Upper lobe of left lung (tissue), 6 donors: ENCODE data around the gene KCND2. TPM values are rescaled to one million over a fixed set of nuclear protein-coding genes. Genes with fewer than 3 reads are reported as not detected.

Experiments
- ATAC-seq, 2 donors: fragments of 200-7000 bp; cut with Tn5 transposase; one replicate each; pipeline ENCODE4 v1.9.1; 2022; ENCODE audit warnings: mild to moderate bottlenecking in 2 of 2, moderate library complexity in 2 of 2; ENCODE audit not compliant: low FRiP score in 2 of 2
- DNase-seq, 2 donors: peaks; one replicate each; pipeline ENCODE4 v3.0.0-alpha.2; 2019 to 2020
- H3K27ac ChIP-seq, 4 donors: fragments of 200-600 bp; sonication (generic); one replicate each; pipeline ENCODE4 v1.5.1; 2016 to 2019
- H3K27me3 ChIP-seq, 4 donors: fragments of 200-600 bp; sonication (generic); one replicate each; pipeline ENCODE4 v1.5.1; 2017 to 2019
- H3K36me3 ChIP-seq, 4 donors: fragments of 200-600 bp; sonication (generic); one replicate each; pipeline ENCODE4 v1.5.1; 2016 to 2019
- H3K4me1 ChIP-seq, 4 donors: fragments of 200-600 bp; sonication (generic); one replicate each; pipeline ENCODE4 v1.5.1; 2018 to 2019
- H3K4me3 ChIP-seq, 4 donors: fragments of 200-600 bp; sonication (generic); one replicate each; pipeline ENCODE4 v1.5.1; 2017 to 2019; ENCODE audit warnings: mild to moderate bottlenecking in 2 of 4, moderate library complexity in 1 of 4
- H3K9me3 ChIP-seq, 4 donors: fragments of 200-600 bp; sonication (generic); one replicate each; pipeline ENCODE4 v1.5.1; 2018 to 2019
- CTCF ChIP-seq, 6 experiments: fragments of 450-650 bp in 4 of 6; fragments of 200-600 bp in 2 of 6; sonication (generic) in 2 of 6; IDR thresholded peaks; one replicate each; pipeline ENCODE4 v1.5.1; 2016 to 2019; ENCODE audit warnings: antibody characterized with exemption in 6 of 6
- EP300 ChIP-seq, 4 donors: sonication (generic); formaldehyde crosslinking; IDR thresholded peaks; one replicate each; pipeline ENCODE4 v1.5.1; 2017; ENCODE audit warnings: antibody characterized with exemption in 4 of 4, control low read depth in 2 of 4
- POLR2A ChIP-seq, 4 donors: fragments of 450-650 bp; IDR thresholded peaks; one replicate each; pipeline ENCODE4 v1.5.1; 2016 to 2017; ENCODE audit warnings: antibody characterized with exemption in 4 of 4, mild to moderate bottlenecking in 2 of 4
- POLR2AphosphoS5 ChIP-seq, 2 donors: sonication (generic); formaldehyde crosslinking; IDR thresholded peaks; one replicate each; pipeline ENCODE4 v1.5.1; 2017; ENCODE audit warnings: antibody characterized with exemption in 2 of 2
- WGBS, 2 donors: methylation state at CpG; one replicate each; pipeline ENCODE4 v1.1.5; 2017 to 2018; 5-methylcytosine and 5-hydroxymethylcytosine counted together
- total RNA-seq, 6 donors: library from RNA; depleted of rRNA in 4 of 6; stranded (reverse); fragments of >200 nt in 4 of 6; gene quantifications; one replicate each; pipeline versions ENCODE4 v1.1.0 to v1.2.1, GENCODE V29; 2016 to 2021
- donor health status: DM: no; HTN: no; CAD: no; lungs with moderate emphysema.
- donor health status: DM: no; HTN: yes; CAD: no; lungs with severe emphysema.

KCND2 gene
- total RNA-seq, 6 donors from 2014 or later, result under 0.01 to 0.67 (median 0.23) TPM; not detected in 2

- Histone ChIP-seq H3K4me1 (no peaks in the 10 kb centered on the region), H3K36me3 (no peaks in the 10 kb centered on the region), H3K27ac (no peak overlapping the region), H3K9me3 (no peaks in the 10 kb centered on the region), H3K4me3 (no peak overlapping the region), H3K27me3 (no peaks in the 10 kb centered on the region)
- TF ChIP-seq EP300 (IDR thresholded peaks at IDR 0.05), result no peak
- no peak for TF ChIP-seq POLR2A (IDR thresholded peaks at IDR 0.05)
- no peak for TF ChIP-seq POLR2AphosphoS5 (IDR thresholded peaks at IDR 0.05)
- no peak for TF ChIP-seq CTCF (IDR thresholded peaks at IDR 0.05)
- ATAC-seq (no peak), DNase-seq (no peak)
- WGBS, 2 donors, result 33 to 35% methylated on average over 1 of the region's 1 CpG
Observed at GRCh38 chr7:120441850-120442249, 168.9 kb downstream of the KCND2 start.

- DNase-seq (no peak), ATAC-seq (no peak)
- no peak overlapping the region for H3K27ac ChIP-seq
- no peaks in the 10 kb centered on the region for H3K36me3 ChIP-seq
- H3K27me3 ChIP-seq, result no peaks in the 10 kb centered on the region
- no peaks in the 10 kb centered on the region for H3K9me3 ChIP-seq
- H3K4me1 ChIP-seq, result no peaks in the 10 kb centered on the region
- TF ChIP-seq POLR2AphosphoS5 (IDR thresholded peaks at IDR 0.05) (no peak), CTCF (IDR thresholded peaks at IDR 0.05) (no peak), EP300 (IDR thresholded peaks at IDR 0.05) (no peak), POLR2A (IDR thresholded peaks at IDR 0.05) (no peak)
- H3K4me3 ChIP-seq, result no peak overlapping the region
- WGBS, 2 donors, result 38 to 60% methylated on average over 2 of the region's 2 CpGs
Observed at GRCh38 chr7:120442838-120443237, 169.9 kb downstream of the KCND2 start.

- ATAC-seq, result no peak
Observed at GRCh38 chr7:120444650-120445049, 171.7 kb downstream of the KCND2 start.

GRCh38 chr7:120445276-120445675 lies 172.3 kb downstream of the KCND2 start:
- Histone ChIP-seq H3K4me1 (no peaks in the 10 kb centered on the region), H3K9me3 (no peaks in the 10 kb centered on the region), H3K36me3 (no peaks in the 10 kb centered on the region), H3K4me3 (no peak overlapping the region), H3K27me3 (no peaks in the 10 kb centered on the region), H3K27ac (no peak overlapping the region)
- TF ChIP-seq POLR2A (IDR thresholded peaks at IDR 0.05) (no peak), CTCF (IDR thresholded peaks at IDR 0.05) (no peak), EP300 (IDR thresholded peaks at IDR 0.05) (no peak), POLR2AphosphoS5 (IDR thresholded peaks at IDR 0.05) (no peak)
- DNase-seq, result no peak
- peak in 1 of 2 donors; percentile 36 for ATAC-seq
- 55 to 60% methylated on average over 2 of the region's 2 CpGs for WGBS, 2 donors

More at GRCh38 chr7:120444650-120445049, 171.7 kb downstream of the KCND2 start:
- no peaks in the 10 kb centered on the region for H3K9me3 ChIP-seq
- TF ChIP-seq POLR2AphosphoS5 (IDR thresholded peaks at IDR 0.05), result no peak
- TF ChIP-seq CTCF (IDR thresholded peaks at IDR 0.05), result no peak
- TF ChIP-seq POLR2A (IDR thresholded peaks at IDR 0.05), result no peak
- TF ChIP-seq EP300 (IDR thresholded peaks at IDR 0.05), result no peak
- DNase-seq, result no peak
- no peak overlapping the region for H3K27ac ChIP-seq
- no peaks in the 10 kb centered on the region for H3K4me1 ChIP-seq
- no peak overlapping the region for H3K4me3 ChIP-seq
- no peaks in the 10 kb centered on the region for H3K27me3 ChIP-seq
- WGBS, 2 donors, result 57 to 74% methylated on average over 1 of the region's 1 CpG
- H3K36me3 ChIP-seq, result no peaks in the 10 kb centered on the region

- peaks cover 0 to 12% (median 5%) of the 10 kb centered on the region in 4 donors for H3K9me3 ChIP-seq
- DNase-seq, result no peak
- no peaks in the 10 kb centered on the region for H3K27me3 ChIP-seq
- TF ChIP-seq POLR2AphosphoS5 (IDR thresholded peaks at IDR 0.05) (no peak), EP300 (IDR thresholded peaks at IDR 0.05) (no peak), CTCF (IDR thresholded peaks at IDR 0.05) (no peak)
- H3K36me3 ChIP-seq, result no peaks in the 10 kb centered on the region
- WGBS, 2 donors, result 67 to 70% methylated on average over 5 of the region's 7 CpGs
- no peaks in the 10 kb centered on the region for H3K4me1 ChIP-seq
- no peak overlapping the region for H3K27ac ChIP-seq
- ATAC-seq, result no peak
- no peak overlapping the region for H3K4me3 ChIP-seq
Observed at GRCh38 chr7:120452665-120453064, 179.7 kb downstream of the KCND2 start.
